HG03571 (cell line): ENCODE data around the gene SIGLEC1.

ENCODE experiments used
- ATAC-seq: cut with Tn5 transposase; IDR thresholded peaks from one replicate; pipeline ENCODE4 v1.9.1; 2021; ENCODE audit not compliant: unreplicated experiment

Gene SIGLEC1

GRCh38 chr20:3729378-3729777 is 17.0 kb upstream of the SIGLEC1 start:
- no peak for ATAC-seq

DNA sequence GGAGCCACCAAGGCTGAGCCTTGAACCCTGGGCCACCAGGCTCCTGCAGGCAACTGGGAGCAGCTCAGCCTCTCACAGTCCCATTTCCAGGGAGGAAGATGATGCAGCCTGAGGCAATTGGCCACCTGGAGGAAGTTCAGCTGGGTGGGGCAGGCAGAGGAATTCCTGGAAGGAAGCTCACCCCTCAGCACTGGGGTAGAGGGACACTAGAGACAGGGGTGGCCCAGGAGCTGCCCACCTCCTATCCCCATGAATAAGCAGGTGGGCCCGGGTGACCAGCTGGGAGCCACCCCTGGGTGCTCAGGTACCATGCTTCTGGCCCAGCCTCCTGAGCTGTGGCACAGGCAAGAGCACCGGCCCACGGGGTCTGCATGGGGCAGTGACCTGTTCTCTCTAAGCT is 16.5 kb upstream of the SIGLEC1 start:
- no peak for ATAC-seq

GRCh38 chr20:3728354-3728753 is 16.0 kb upstream of the SIGLEC1 start:
- no peak for ATAC-seq

DNA sequence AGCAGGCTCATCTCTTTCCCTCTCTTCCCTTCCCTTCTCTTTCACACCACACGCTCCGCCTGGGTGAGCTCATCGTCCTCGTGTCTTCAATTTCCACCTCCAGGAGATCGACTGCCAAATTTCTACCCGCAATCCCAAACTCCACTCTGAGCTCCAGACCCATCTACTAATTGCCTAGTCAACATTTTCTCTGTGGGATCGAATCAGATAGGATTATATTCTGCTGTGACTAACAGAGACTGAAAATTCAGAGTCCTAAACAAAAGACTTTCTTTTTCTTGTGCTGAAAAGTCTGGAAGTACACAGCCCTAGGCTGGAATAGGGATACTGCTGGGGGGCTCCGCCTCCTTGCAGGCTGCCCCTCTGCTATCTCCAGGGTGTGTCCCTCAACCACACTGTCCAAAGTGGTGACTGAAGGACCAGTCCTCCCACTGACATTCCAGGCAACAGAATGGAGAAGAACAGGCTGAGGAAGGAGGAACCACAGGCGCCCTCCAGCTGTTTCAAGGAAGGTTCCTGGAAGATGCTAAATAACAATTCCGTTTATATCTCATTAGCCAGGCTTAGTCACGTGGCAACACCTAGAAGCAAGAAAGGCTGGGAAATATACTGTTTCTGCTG is 15.1 kb upstream of the SIGLEC1 start:
- ATAC-seq: no peak

GRCh38 chr20:3724356-3724755 is 12.0 kb upstream of the SIGLEC1 start:
- ATAC-seq: no peak

DNA sequence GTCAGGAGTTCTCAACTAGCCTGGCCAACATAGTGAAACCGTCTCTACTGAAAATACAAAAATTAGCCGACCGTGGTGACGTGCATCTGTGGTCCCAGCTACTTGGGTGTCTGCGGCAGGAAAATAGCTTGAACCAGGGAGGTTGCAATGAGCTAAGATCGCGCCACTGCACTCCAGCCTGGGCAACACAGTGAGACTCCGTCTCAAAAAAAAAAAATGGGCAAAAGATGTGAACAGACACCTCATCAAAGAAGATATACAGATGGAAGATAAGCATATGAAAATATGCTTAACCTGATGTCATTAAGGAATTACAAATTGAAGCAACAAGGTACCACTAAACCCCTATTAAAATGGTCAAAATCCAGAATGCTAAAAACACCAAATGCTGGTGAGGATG is 10.9 kb upstream of the SIGLEC1 start:
- ATAC-seq: no peak

DNA sequence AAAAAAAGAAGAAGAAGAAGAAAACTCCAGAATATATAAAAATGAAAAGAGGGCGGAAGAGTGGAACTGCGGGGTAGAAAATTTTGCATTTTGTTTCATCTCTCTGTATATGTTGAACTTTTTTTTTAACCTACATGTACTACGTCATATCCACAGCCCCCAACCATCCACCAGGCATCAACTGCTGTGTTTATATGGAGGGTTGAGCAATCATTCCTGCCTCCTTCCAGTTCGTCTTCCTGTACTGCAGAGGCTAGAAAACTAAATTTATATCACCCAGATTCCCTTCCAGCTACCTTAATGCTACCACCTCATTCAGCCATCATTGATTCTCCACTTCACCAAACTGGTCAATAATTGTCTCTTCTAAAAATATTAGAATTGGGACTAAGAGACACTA is 9.5 kb upstream of the SIGLEC1 start:
- no peak for ATAC-seq

GRCh38 chr20:3720626-3721025 is 8.2 kb upstream of the SIGLEC1 start:
- ATAC-seq: no peak

GRCh38 chr20:3720068-3720467 is 7.7 kb upstream of the SIGLEC1 start:
- no peak for ATAC-seq

DNA sequence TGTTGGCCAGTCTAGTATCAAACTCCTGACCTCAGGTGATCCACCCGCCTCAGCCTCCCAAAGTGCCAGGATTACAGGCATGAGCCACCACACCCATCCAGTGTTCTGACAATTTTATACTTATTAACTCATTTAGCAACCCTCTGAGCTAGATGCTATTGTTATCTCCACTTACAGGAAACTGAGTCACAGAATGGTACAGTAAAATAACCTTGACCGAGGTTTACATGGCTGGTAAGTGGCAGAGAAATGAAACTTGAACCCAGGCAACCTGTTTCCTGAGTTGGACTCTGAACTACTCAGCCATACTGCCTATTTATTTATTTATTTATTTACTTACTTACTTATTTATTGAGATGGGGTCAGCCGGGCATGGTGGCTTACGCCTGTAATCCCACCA is 6.6 kb upstream of the SIGLEC1 start:
- ATAC-seq: no peak

GRCh38 chr20:3716195-3716834 is 3.9 kb upstream of the SIGLEC1 start:
- ATAC-seq: no peak

GRCh38 chr20:3714092-3714491 is 1.7 kb upstream of the SIGLEC1 start:
- ATAC-seq: no peak

- no peak for ATAC-seq
Measured at GRCh38 chr20:3711484-3711941, 887 bp downstream of the SIGLEC1 start.

- ATAC-seq: peak; percentile 53
Measured at GRCh38 chr20:3710703-3711483, 1.5 kb downstream of the SIGLEC1 start.

DNA sequence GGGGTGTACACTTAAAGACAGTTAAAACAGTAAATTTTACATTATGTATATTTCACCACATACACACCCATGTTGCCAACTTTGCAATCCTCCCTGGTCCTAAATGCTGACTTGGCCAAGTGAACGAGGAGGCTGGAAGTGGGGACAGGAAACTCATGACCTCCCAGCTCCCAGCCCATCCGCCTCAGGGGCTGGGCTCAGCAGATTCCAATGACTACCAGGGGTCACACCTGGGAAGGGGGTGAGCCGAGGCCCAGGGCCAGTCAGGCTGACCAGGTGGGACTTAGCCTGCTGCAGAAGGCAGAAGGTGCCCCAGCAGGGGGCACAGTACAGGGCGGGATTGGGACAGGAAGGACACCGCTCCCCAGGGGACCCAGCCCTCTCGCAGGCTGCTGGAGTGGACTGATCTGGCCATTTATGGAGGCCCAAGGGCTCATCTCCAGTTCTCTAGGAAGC is 2.4 kb downstream of the SIGLEC1 start:
- no peak for ATAC-seq

DNA sequence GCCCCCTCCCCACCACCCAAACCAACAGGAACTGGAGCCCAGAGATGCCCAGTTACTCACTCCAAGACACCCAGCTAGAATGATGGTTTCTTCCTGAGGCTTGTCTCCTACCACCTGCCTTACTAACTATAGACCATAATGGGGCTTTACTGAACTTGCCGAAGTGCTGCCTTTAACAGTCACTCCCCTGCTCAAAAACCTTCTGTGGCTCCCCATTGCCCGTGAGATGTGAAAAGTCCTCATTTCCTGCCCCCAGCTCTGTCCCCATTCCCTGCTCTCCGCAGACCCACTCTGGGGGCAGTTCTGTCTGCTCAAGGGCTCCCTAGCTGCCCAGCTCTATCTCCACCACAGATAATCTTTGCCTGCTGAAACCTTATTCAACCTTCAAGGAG is 4.9 kb downstream of the SIGLEC1 start:
- no peak for ATAC-seq

DNA sequence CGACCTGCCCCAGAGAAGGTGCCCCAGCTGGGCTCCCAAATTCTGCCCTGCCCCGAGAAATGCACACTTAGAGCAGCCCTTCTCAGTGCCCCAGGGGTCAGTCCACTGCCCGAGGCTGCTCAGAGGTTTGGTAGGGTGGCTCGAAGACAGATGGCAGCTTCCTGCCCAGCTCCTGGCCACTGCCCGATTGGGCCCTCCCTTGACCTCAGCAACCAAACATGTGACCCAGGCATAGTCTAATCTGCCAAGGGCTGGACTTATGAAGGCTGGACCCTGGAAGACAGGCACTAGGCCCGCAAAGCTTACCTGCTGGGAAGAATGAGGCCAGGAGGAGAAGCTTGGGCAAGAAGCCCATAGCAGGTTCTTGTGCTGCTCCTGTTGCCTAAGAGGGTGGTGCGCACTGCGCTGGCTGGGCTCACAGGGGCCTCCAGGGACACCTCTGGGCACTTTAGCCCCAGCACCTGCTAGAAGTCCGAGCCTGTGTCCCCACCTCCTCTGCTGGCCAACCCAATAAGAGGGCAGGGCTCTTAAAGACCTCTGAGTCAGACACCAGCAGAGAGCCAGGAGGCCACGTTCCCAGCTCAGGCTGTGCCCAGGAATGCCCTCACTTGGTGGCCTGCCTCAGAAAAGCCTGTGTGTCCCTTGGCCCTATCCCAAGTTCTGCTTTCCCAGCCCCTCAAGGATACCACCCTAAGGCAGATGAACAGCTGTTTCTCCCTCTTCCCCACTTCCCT is 5.5 kb downstream of the SIGLEC1 start:
- ATAC-seq: no peak

- no peak for ATAC-seq
Measured at GRCh38 chr20:3705970-3706739, 6.2 kb downstream of the SIGLEC1 start.

- no peak for ATAC-seq
Measured at GRCh38 chr20:3705491-3705969, 6.9 kb downstream of the SIGLEC1 start.

- no peak for ATAC-seq
Measured at GRCh38 chr20:3704087-3704486, 8.3 kb downstream of the SIGLEC1 start.
